Loucy (cell line): ENCODE measurements around the gene CLMP.

Experiments
- EZH2phosphoT487 ChIP-seq: fragments of 200-600 bp; IDR thresholded peaks from 2 replicates; pipeline ENCODE4 v1.6.1; 2018; ENCODE audit warnings: antibody characterized with exemption, mild to moderate bottlenecking, moderate library complexity, borderline replicate concordance
- TF ChIP-seq, protein P1 (sequence below): fragments of 200-600 bp; sonication (generic); conservative IDR thresholded peaks from 2 replicates; pipeline ENCODE4 v1.5.1; 2014; ENCODE audit warnings: mild to moderate bottlenecking, antibody characterized with exemption, low read length

DNA sequence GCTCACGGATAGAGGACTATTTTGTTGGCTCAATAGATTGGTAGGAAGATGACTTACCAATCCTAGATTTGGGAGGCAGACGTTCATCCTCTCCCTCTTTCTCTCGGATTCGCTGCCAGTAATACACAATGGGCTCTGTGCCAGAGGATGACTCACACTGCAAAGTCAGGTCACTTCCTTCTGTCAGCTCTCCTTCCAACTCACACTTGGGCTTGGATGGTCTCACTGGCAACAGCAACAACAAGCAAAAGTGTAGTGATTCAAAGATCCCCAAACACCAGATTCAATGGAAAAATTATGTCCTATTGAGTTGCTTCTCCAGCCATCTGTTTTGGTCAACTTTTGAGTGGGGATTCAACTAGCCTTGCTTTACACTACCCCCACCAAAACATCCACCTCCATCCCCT lies 111.4 kb downstream of the CLMP start:
- TF ChIP-seq, protein P1, sequence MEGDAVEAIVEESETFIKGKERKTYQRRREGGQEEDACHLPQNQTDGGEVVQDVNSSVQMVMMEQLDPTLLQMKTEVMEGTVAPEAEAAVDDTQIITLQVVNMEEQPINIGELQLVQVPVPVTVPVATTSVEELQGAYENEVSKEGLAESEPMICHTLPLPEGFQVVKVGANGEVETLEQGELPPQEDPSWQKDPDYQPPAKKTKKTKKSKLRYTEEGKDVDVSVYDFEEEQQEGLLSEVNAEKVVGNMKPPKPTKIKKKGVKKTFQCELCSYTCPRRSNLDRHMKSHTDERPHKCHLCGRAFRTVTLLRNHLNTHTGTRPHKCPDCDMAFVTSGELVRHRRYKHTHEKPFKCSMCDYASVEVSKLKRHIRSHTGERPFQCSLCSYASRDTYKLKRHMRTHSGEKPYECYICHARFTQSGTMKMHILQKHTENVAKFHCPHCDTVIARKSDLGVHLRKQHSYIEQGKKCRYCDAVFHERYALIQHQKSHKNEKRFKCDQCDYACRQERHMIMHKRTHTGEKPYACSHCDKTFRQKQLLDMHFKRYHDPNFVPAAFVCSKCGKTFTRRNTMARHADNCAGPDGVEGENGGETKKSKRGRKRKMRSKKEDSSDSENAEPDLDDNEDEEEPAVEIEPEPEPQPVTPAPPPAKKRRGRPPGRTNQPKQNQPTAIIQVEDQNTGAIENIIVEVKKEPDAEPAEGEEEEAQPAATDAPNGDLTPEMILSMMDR, result no peak
- TF ChIP-seq EZH2phosphoT487, result no peak
